ENCODE results near the gene TVP23C.
"Not testable (repeated sequence)": the region's sequence is repeated elsewhere in the genome, so short reads cannot be mapped to it uniquely, and the experiment has no call there.

- not testable (repeated sequence) for TF ChIP-seq CTCF (IDR thresholded peaks at IDR 0.05; ENCODE audit: insufficient read depth, low read depth, low read length); EZH2 (IDR thresholded peaks at IDR 0.05; ENCODE audit: insufficient read depth, low read length)
Observed at GRCh38 chr17:15590844-15591243, 27.6 kb upstream of the TVP23C start.

Data from astrocyte (in vitro differentiated cells and primary cell).